HG03378 (cell line): ENCODE data around the gene OR2M3.
"Not testable (repeated sequence)": the region's sequence is repeated elsewhere in the genome, so short reads cannot be mapped to it uniquely, and the experiment has no call there.

Experiments
- ATAC-seq: cut with Tn5 transposase; IDR thresholded peaks from one replicate; pipeline ENCODE4 v1.9.1; 2021; ENCODE audit warnings: mild to moderate bottlenecking, moderate library complexity; ENCODE audit not compliant: unreplicated experiment

Gene OR2M3, protein sequence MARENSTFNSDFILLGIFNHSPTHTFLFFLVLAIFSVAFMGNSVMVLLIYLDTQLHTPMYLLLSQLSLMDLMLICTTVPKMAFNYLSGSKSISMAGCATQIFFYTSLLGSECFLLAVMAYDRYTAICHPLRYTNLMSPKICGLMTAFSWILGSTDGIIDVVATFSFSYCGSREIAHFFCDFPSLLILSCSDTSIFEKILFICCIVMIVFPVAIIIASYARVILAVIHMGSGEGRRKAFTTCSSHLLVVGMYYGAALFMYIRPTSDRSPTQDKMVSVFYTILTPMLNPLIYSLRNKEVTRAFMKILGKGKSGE

DNA sequence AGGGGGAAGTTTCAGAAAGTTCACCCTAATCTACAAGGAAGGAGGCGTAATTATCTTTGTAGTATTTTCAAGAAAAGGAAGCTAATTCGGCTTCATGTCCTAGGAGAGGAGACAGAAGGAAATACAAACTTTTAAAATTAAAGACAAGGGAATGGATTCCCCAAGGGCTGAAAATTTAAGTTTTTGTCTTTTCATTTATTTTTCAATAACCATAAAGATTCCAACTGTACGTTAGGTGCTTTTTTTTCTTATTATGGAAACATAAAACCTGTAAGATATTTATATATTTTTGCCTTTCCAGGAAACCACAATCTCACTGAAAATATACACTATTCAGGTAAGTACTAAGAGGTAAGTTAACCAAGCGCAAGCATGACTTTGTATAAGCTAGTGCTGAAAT lies at the start of gene OR2M3:
TSS of gene OR2M3 (plus strand) at position 301 of the 400 bp plus-strand sequence. CDS start 5,803 bp downstream, outside the sequence.
- no peak for ATAC-seq

DNA sequence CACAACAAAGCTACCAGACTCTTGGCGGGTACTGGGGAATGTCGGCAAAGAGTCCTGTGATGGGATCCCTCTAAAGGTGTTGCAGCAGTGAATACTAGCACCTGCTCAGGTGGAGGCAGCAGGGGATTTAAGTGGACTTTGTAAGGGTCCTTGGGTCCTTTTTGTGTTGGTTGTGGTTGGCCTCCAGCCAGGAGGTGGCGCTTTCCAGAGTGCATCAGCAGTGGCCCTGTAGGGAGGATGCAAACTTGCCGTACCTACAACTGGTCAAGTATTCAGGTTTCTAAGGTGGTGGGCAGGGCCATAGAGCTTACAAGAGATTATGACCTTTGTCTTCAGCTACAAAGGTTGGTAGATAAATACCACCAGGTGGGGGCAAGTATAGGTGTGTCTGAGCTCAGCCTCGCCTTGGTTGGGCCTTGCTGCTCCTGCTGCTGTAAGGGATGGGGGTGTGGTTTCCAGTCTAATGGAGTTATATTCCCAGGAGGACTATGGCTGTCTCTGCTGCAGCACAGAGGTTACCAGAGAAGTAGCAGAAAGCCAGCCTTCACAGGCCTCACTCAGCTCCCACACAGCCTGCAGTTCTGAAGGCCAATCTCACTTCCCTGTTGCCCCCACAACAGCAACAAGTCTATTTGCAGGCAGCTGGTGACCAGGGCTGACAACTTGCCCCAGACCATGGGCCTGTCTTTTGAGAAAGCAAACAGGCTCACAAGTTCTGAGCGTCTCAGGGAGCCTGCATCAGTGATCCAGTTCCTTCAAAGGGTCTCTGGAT lies 44.8 kb upstream of the OR2M3 start:
- ATAC-seq: no peak

DNA sequence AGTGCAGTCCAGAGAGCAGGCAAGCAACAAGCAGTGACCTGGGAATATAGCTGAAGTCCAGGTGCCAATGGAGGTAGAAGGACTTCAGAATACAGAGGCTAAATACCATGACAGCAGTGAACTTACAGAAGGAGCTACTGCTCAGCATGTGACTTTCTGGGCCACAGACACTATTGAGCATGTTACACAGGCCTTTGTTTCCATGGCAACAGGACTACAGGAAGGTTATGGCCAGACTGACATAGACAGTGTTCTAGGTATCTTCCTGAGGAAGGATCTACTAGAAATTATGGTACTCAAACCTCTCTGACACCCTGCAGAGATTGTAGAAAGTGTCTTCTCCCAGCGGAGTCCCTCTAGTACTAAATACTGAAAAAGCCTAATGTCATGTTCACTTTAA lies 41.1 kb upstream of the OR2M3 start:
- no peak for ATAC-seq

DNA sequence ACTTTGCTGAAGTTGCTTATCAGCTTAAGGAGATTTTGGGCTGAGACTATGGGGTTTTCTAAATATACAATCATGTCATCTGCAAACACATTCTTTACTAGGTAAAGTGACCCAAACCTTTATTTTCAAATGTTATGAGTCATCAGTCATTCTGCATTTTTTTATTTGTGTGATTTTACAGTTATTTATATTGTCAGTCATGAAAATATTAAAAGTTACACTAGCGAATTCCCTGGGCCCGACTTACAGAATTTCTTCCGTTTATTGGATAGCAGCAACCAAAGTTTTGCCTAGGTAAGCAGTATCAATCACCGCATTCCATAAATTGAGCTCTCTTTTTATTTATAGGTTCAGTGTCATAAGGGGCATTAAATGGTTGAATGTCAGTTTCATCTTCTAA lies 38.3 kb upstream of the OR2M3 start:
- ATAC-seq: no peak

DNA sequence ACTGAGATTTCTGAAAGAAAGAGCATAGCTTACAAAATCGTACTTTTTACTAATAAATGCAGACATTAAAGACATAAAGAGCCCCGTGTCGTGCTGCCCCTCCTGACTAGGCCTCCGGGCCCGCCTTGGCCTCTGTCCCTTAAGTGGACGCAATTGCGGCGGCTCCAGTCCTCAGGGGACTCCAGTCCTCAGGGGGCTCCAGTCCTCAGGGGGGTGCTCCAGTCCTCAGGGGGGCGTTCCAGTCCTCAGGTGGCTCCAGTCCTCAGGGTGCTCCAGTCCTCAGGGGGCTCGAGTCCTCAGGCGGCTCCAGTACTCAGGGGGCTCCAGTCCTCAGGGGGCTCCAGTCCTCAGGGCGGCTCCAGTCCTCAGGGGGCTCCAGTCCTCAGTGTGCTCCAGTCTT lies 33.0 kb upstream of the OR2M3 start:
- no peak for ATAC-seq

DNA sequence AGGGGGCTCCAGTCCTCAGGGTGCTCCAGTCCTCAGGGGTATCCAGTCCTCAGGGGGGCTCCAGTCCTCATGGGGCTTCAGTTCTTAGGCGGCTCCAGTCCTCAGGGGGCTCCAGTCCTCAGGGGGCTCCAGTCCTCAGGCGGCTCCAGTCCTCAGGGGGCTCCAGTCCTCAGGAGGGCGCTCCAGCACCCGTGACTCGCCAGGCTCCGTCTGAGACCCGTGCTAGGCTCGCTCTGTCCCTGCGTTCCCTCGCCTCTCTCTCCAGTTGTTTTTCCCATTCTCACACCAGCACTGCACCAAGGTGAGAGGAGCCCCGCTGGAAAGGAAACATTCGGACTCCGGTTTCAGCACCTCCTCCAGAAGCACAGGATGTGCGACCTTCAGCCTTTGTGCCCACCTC lies 31.9 kb upstream of the OR2M3 start:
- no peak for ATAC-seq

DNA sequence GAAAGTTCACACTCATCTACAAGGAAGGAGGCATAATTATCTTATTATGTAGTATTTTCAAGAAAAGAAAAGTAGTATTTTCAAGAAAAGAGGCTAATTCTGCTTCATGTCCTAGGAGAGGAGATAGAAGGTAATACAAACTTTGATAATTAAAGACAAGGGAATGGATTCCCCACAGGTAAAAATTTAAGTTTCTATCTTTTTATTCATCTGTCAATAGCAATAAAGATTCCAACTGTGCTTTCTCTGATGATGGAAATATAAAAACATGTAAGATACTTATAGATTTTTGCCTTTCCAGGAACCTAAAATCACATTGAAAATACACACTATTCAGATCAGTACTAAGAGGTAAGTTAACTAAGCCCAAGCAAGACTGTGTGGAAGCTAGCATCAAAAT lies 22.5 kb upstream of the OR2M3 start, which contains the start of gene OR2M2:
TSS of gene OR2M2 (plus strand) at position 301 of the 400 bp plus-strand sequence. CDS start 5,165 bp downstream, outside the sequence.
- ATAC-seq: no peak

DNA sequence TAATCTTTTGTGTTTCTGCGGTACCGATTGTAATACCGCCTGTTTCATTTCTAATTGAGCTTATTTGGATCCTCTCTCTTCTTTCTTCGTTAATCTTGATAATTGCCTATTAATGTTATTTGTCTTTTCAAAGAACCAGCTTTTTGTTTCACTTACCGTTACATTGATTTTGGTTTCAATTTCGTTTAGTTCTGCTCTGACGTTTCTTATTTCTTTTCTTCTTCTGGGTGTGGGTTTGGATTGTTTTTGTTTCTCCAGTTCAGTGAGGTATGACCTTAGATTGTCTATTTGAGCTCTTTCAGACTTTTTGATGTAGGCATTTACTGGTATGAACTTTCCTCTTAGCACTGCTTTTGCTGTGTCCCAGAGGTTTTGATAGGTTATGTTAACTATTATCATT lies 13.1 kb upstream of the OR2M3 start:
- no peak for ATAC-seq

DNA sequence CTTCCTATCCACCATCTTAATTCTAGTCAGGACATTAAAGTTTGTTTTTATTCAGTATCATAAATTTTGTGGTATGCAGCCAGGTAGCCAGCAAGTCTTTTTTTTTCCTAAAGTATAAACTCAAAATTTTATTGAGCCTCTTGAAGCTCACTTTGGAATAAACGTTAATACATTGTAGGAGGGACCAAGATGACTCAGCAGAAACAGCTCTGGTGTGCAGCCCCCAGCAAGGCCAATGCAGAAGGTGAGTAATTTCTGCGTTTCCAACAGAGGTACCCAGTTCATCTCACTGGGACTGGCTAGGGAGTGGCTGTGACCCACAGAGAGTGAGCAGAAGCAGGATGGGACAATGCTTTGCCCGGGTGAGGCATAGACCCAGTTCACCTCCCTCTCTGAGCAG lies 9.7 kb upstream of the OR2M3 start:
- no peak for ATAC-seq

DNA sequence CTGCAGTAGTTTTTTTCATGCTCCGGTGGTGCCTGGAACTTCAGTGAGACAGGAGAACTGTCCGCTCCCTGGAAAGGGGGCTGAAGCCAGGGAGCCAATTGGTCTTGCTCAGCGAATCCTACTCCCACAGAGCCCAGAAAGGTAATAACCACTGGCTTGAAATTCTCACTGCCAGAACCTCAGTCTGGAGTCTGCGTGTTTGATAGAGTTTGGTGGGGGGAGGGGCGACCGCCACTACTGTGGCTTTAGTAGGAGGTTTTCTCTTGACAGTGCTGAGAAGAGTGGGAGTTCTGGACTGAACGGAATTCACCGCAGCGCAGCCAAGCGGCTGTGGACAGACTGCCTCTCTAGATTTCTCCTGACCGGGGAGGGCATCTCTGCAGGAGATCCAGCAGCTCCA lies 8.0 kb upstream of the OR2M3 start:
- no peak for ATAC-seq

DNA sequence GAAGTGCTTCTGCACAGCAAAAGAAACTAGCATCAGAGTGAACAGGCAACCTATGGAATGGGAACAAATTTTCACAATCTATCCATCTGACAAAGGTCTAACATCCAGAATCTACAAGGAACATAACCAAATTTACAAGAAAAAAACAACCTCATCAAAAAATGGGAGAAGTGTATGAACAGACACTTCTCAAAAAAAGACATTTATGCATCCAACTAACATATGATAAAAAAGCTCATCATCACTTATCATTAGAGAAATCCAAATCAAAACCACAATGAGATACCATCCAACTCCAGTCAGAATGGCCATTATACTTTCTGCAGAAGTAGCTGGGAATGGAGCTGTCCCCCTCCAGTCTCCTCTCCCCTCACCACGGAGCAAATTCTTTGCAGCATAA lies 2.9 kb upstream of the OR2M3 start:
- no peak for ATAC-seq

DNA sequence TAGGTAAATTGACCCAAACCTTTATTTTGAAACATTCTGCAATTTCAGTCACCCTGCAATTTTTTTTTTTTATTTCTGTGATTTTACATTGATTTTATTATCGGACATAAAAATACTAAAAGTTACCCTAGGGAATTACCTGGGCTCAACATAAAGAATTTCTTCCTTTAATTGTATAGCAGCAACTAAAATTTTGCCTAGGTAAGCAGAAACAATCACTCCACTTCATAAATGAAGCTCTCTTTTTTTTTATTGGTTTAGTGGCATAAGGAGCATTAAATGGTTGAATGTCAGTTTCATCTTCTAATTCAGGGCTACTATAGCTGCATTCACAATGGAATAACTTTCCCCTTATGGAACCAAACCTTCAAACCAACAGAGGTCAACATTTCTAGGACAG lies 18.8 kb downstream of the OR2M3 start:
- ATAC-seq: no peak

DNA sequence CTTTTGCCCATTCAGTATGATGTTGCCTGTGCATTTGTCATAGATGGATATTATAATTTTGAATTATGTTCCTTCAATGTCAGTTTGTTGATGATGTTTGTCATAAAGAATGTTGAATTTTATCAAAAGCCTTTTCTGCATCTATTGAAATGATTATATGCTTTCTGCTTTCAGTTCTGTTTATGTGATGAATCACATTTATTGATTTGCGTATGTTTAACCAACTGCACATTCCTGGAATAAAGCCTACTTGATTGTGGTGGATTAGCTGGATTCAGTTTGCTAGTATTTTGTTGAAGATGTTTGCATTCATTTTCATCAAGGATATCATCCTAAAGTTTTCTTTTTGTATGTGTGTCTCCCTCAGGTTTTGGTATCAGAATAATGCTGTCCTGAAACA lies 28.5 kb downstream of the OR2M3 start:
- ATAC-seq: no peak

DNA sequence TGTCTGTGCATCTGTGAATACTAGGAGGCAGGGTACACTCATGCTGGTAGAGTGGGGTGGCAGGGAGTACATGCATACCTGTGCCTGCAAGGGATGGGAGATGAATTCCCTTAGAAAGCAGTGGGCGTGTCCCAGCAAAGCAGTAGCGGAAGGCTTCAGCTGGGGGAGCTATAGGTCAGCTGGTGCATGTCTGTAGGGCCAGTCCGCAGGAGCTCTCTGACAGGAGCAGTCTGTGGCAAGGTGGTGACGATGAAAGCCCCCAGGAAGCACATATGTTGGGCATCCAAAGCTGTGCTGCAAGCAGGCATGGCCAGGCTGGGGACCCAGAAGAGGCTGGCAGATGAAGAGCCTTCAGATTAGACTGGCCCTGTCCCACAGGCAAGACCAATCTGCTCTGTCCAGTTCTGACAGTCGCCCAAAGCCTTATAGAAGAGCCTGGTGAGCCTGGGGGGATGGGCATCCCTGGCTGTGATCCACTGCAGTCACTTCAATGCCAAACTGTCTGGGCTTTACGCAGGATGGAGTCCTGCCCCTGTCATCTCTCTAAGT lies 32.4 kb downstream of the OR2M3 start:
- ATAC-seq: no peak

DNA sequence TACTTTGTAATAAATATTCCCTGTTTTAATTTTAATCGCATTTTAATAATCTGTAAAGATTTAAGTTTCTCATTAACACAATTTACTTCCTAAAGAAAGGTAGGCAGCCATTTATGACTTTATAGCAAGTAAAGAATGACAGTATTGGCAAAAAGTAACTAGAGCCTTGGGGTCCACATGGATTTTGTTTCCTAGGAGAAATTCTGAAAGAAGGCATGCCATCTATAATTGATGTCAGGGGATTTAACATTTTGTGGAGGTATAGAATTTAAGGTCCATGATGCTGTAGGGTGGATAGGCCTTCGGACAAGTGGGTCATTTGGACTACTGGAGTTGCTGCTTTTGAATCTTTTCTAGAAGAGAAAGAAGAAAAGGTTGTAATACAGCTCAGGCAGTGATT lies 34.1 kb downstream of the OR2M3 start, which contains the start of gene OR2M4:
TSS of gene OR2M4 (plus strand) at position 301 of the 400 bp plus-strand sequence. CDS start 7,512 bp downstream, outside the sequence.
- ATAC-seq: no peak

DNA sequence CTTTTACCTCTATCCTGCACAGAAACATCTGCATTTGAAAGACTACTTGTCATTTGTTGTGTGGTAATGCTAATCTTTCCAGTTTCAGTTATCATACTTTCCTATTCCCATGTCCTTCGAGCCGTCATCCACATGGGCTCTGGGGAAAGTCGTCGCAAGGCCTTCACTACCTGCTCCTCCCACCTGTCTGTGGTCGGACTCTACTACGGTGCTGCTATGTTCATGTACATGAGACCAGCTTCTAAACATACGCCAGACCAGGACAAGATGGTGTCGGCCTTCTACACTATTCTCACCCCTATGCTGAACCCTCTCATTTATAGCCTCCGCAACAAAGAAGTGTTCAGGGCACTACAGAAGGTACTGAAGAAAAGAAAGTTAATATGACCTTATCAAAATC lies 42.4 kb downstream of the OR2M3 start:
- no peak for ATAC-seq

DNA sequence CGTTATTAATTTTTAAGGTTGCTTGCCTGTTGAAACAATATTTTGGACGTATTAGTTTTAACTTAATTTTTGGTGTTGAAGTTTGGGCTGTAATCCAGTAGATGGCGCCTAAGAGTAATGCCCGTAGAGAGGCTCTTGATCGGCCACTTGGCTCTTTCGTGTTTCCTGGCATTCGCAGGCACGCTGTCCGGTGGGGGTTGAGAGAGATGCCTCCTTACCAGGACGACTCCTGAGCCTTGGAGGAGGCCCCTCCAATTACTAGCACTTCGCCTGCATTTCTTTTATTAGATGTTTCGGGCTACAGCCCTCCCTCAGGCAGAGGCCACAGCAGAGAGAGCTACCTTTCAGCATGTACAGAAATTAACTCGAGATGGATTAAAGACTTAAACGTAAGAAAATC lies 46.1 kb downstream of the OR2M3 start:
- ATAC-seq: peak; percentile 90

DNA sequence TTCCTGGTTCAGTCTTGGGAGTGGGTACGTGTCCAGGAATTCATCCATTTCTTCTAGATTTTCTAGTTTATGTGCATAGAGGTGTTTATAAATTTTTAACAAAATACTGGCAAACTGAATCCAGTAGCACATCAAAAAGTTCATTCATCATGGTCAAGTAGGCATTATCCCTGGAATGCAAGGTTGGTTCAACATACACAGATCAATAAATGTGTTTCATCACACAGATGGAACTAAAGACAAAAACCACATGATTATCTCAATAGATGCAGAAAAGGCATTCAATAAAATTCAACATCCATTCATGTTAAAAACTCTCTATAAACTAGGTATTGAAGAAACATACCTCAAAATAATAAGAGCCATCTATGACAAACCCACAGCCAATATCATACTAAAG lies 62.2 kb downstream of the OR2M3 start:
- not testable (repeated sequence) for ATAC-seq
